ENCODE data around the gene DLGAP1. TPM values are rescaled to one million over a fixed set of nuclear protein-coding genes. Genes with fewer than 3 reads are reported as not detected.
A peak's percentile ranks its signal among the peaks of the same experiment; 100 is the strongest.

Gene DLGAP1
- total RNA-seq, 1 experiment from 2014 or later, result 2.9 TPM

GRCh38 chr18:4242431-4243161, 212.5 kb downstream of the DLGAP1 start:
- no peak for DNase-seq (ENCODE audit: low read depth)

GRCh38 chr18:4241090-4241617, 214.0 kb downstream of the DLGAP1 start:
- DNase-seq (ENCODE audit: low read depth), result no peak

GRCh38 chr18:4238966-4239365, 216.1 kb downstream of the DLGAP1 start:
- DNase-seq (ENCODE audit: low read depth), result no peak

GRCh38 chr18:4237664-4238041, 217.5 kb downstream of the DLGAP1 start:
- no peak for DNase-seq (ENCODE audit: low read depth)

GRCh38 chr18:4236940-4237663, 218.0 kb downstream of the DLGAP1 start:
- no peak for DNase-seq (ENCODE audit: low read depth)

- no peak for DNase-seq (ENCODE audit: low read depth)
Measured at GRCh38 chr18:4233468-4233867, 221.6 kb downstream of the DLGAP1 start.

GRCh38 chr18:4232656-4233055, 222.5 kb downstream of the DLGAP1 start:
- no peak for DNase-seq (ENCODE audit: low read depth)

- no peak for DNase-seq (ENCODE audit: low read depth)
Measured at GRCh38 chr18:4231260-4231659, 223.8 kb downstream of the DLGAP1 start.

- DNase-seq (ENCODE audit: low read depth), result no peak
Measured at GRCh38 chr18:4230450-4231168, 224.5 kb downstream of the DLGAP1 start.

GRCh38 chr18:4224031-4224704, 230.9 kb downstream of the DLGAP1 start:
- no peak for DNase-seq (ENCODE audit: low read depth)

GRCh38 chr18:4211111-4211837, 243.8 kb downstream of the DLGAP1 start:
- DNase-seq (ENCODE audit: low read depth), result no peak

- no peak for DNase-seq (ENCODE audit: low read depth)
Measured at GRCh38 chr18:4208366-4208765, 246.7 kb downstream of the DLGAP1 start.

- no peak for DNase-seq (ENCODE audit: low read depth)
Measured at GRCh38 chr18:4207383-4207985, 247.6 kb downstream of the DLGAP1 start.

GRCh38 chr18:4204438-4204720, 250.7 kb downstream of the DLGAP1 start:
- no peak for DNase-seq (ENCODE audit: low read depth)

- peak; percentile 28 for DNase-seq (ENCODE audit: low read depth)
Measured at GRCh38 chr18:4203568-4204437, 251.3 kb downstream of the DLGAP1 start.

- DNase-seq (ENCODE audit: low read depth), result no peak
Measured at GRCh38 chr18:4200399-4200798, 254.7 kb downstream of the DLGAP1 start.

GRCh38 chr18:4198956-4199355, 256.2 kb downstream of the DLGAP1 start:
- DNase-seq (ENCODE audit: low read depth), result no peak

GRCh38 chr18:4196351-4196750, 258.8 kb downstream of the DLGAP1 start:
- no peak for DNase-seq (ENCODE audit: low read depth)

- DNase-seq (ENCODE audit: low read depth), result no peak
Measured at GRCh38 chr18:4193086-4193485, 262.0 kb downstream of the DLGAP1 start.
